AG04450 (cell line): ENCODE results near the gene CASP8. TPM values are rescaled to one million over a fixed set of nuclear protein-coding genes. Genes with fewer than 3 reads are reported as not detected.

Experiments
- CTCF ChIA-PET: fragments of 300-600, 350-600 bp; formaldehyde crosslinking; extraction: SDS; loops from one replicate; lab custom pipeline; 2022; ENCODE audit warnings: antibody characterized with exemption, inconsistent platforms; lab: Charles Lee
- POLR2A ChIA-PET: fragments of 350-600 bp; formaldehyde crosslinking; extraction: SDS; loops from one replicate; lab custom pipeline; 2021; ENCODE audit warnings: antibody characterized with exemption, inconsistent platforms; lab: Yijun Ruan, JAX
- DNase-seq: peaks from one replicate; pipeline ENCODE4 v3.0.0-alpha.2; 2011; ENCODE audit warnings: low read depth, low spot score
- H3K27ac ChIP-seq: one replicate; pipeline ENCODE4 v1.5.1; 2012; ENCODE audit warnings: low read depth, low read length, control low read depth
- H3K27me3 ChIP-seq: one replicate; pipeline ENCODE4 v1.6.0; 2012; ENCODE audit warnings: low read length; ENCODE audit not compliant: control insufficient read depth, insufficient read depth
- H3K4me3 ChIP-seq: 2 replicates; pipeline ENCODE4 v1.5.1; 2011; ENCODE audit warnings: mild to moderate bottlenecking, low read depth, low read length, control low read depth
- H3K9me3 ChIP-seq: 2 replicates; pipeline ENCODE4 v1.5.1; 2012; ENCODE audit warnings: low read length; ENCODE audit not compliant: control insufficient read depth, insufficient read depth
- CTCF ChIP-seq: IDR thresholded peaks from 2 replicates; pipeline ENCODE4 v1.5.1; 2011; ENCODE audit warnings: low read depth, low read length, control low read depth, inconsistent platforms
- polyA plus RNA-seq: library from polyadenylated mRNA; depleted of rRNA; stranded (reverse); fragments of >200 nt; gene quantifications from 2 replicates; pipeline ENCODE4 v1.2.3, GENCODE V29; 2011

Gene CASP8
- polyA plus RNA-seq, 1 experiment = 20.8 TPM

- no peak for DNase-seq
- H3K4me3 ChIP-seq = no peak overlapping the region
- CTCF ChIA-PET = interaction anchor here (1.2 kb wide), 1 partner anchor 41 kb away, joined by 3 read pairs; no protein-coding TSS in a partner anchor
- no peaks in the 10 kb centered on the region for H3K9me3 ChIP-seq
- TF ChIP-seq CTCF = no peak
- no peak overlapping the region for H3K27ac ChIP-seq
- POLR2A ChIA-PET = no interaction called here
- H3K27me3 ChIP-seq = no peaks in the 10 kb centered on the region
These were observed 13.1 kb downstream of the CASP8 start for GRCh38 chr2:201273330-201273983.

GRCh38 chr2:201275069-201275468, 14.7 kb downstream of the CASP8 start:
- no peak for TF ChIP-seq CTCF
- no peak for DNase-seq
- POLR2A ChIA-PET = no interaction called here
- H3K27me3 ChIP-seq = no peaks in the 10 kb centered on the region
- CTCF ChIA-PET = no interaction called here
- H3K27ac ChIP-seq = no peak overlapping the region
- H3K4me3 ChIP-seq = no peak overlapping the region
- no peaks in the 10 kb centered on the region for H3K9me3 ChIP-seq

GRCh38 chr2:201275990-201276389, 15.7 kb downstream of the CASP8 start:
- H3K27me3 ChIP-seq = no peaks in the 10 kb centered on the region
- no peak overlapping the region for H3K4me3 ChIP-seq
- CTCF ChIA-PET = no interaction called here
- no peaks in the 10 kb centered on the region for H3K9me3 ChIP-seq
- TF ChIP-seq CTCF = 0 out of 2 replicates have a peak, but pooled peaks have one; percentile 1
- POLR2A ChIA-PET = no interaction called here
- no peak for DNase-seq
- no peak overlapping the region for H3K27ac ChIP-seq

GRCh38 chr2:201276511-201276910, 16.2 kb downstream of the CASP8 start:
- ChIA-PET POLR2A (no interaction called here), CTCF (interaction anchor here (1.0 kb wide), 1 partner anchor 44 kb away, joined by 3 read pairs; no protein-coding TSS in a partner anchor)
- no peak for TF ChIP-seq CTCF
- H3K9me3 ChIP-seq = no peaks in the 10 kb centered on the region
- H3K27ac ChIP-seq = no peak overlapping the region
- H3K27me3 ChIP-seq = no peaks in the 10 kb centered on the region
- DNase-seq = no peak
- H3K4me3 ChIP-seq = no peak overlapping the region

- POLR2A ChIA-PET = no interaction called here
- Histone ChIP-seq H3K27me3 (no peaks in the 10 kb centered on the region), H3K27ac (no peak overlapping the region), H3K4me3 (no peak overlapping the region), H3K9me3 (no peaks in the 10 kb centered on the region)
- TF ChIP-seq CTCF = no peak
- no peak for DNase-seq
- CTCF ChIA-PET = no interaction called here
These were observed 18.7 kb downstream of the CASP8 start for GRCh38 chr2:201279079-201279478.
